GM12878 (cell line): Measurements from ENCODE around the gene ABCC3. TPM values are rescaled to one million over a fixed set of nuclear protein-coding genes. Genes with fewer than 3 reads are reported as not detected.

Source experiments
- ATAC-seq: fragments of 200-7000 bp; cut with Tn5 transposase; 3 replicates; pipeline ENCODE4 v1.9.1; 2020; ENCODE audit warnings: mild to moderate bottlenecking, moderate library complexity
- BruUV-seq: library from RNA; stranded (reverse); fragments of 400-500 nt; replicated peaks from 2 replicates; lab custom pipeline; 2021; lab: Mats Ljungman, UMichigan
- CTCF ChIA-PET: fragments of 300-600 bp; sonication (Branson Sonifier 250); formaldehyde crosslinking; extraction: SDS; loops from one replicate; lab custom pipeline; 2021; ENCODE audit warnings: inconsistent platforms; lab: Yijun Ruan, JAX
- POLR2A ChIA-PET: fragments of 350-600 bp; formaldehyde crosslinking; extraction: SDS; loops from one replicate; lab custom pipeline; 2021; ENCODE audit warnings: inconsistent platforms; lab: Charles Lee
- RAD21 ChIA-PET: fragments of 300-600 bp; sonication (Branson Sonifier 250); formaldehyde crosslinking; loops from one replicate; lab custom pipeline; 2023; ENCODE audit warnings: antibody characterized with exemption; ENCODE audit not compliant: unreplicated experiment; lab: Charles Lee
- SMC1A ChIA-PET: fragments of 300-600 bp; sonication (Branson Sonifier 250); formaldehyde crosslinking; loops from one replicate; lab custom pipeline; 2023; ENCODE audit not compliant: unreplicated experiment, uncharacterized antibody; lab: Charles Lee
- DNase-seq: peaks from one replicate; pipeline ENCODE4 v3.0.0-alpha.2; 2011; ENCODE audit warnings: low read depth, low spot score
- FAIRE-seq: peaks from 3 replicates; lab custom pipeline; 2011; peaks lifted over from hg19 to GRCh38; lab: Jason Lieb, UNC
- H2AFZ ChIP-seq: 2 replicates; pipeline ENCODE4 v1.6.0; 2011; ENCODE audit warnings: low read depth, low read length, control low read depth; ENCODE audit not compliant: control insufficient read depth
- H3K27ac ChIP-seq: 2 replicates; pipeline ENCODE4 v1.5.1; 2011; ENCODE audit warnings: control low read depth; ENCODE audit not compliant: control insufficient read depth, insufficient read depth
- H3K27me3 ChIP-seq, 2 experiments: replicated peaks in 1 of 2; 2 replicates each; pipeline versions ENCODE4 v1.6.0 to v1.6.1; 2011; ENCODE audit warnings: low read length in 1 of 2; ENCODE audit not compliant: control insufficient read depth in 2 of 2, insufficient read depth in 2 of 2
- H3K36me3 ChIP-seq, 2 experiments: 2 replicates each; pipeline ENCODE4 v1.5.1; 2011; ENCODE audit warnings: low read length in 1 of 2; ENCODE audit not compliant: control insufficient read depth in 2 of 2, insufficient read depth in 2 of 2
- H3K4me1 ChIP-seq: 2 replicates; pipeline ENCODE4 v1.6.1; 2011; ENCODE audit warnings: mild to moderate bottlenecking, low read length, moderate library complexity, mixed read lengths; ENCODE audit not compliant: control insufficient read depth, insufficient read depth
- H3K4me2 ChIP-seq: 2 replicates; pipeline ENCODE4 v1.6.0; 2011; ENCODE audit warnings: control low read depth; ENCODE audit not compliant: control insufficient read depth, insufficient read depth
- H3K4me3 ChIP-seq: fragments of 200-600 bp; sonication (generic); 2 replicates; pipeline ENCODE4 v1.5.1; 2016
- H3K79me2 ChIP-seq: 2 replicates; pipeline ENCODE4 v1.6.0; 2011; ENCODE audit warnings: low read length; ENCODE audit not compliant: control insufficient read depth, insufficient read depth
- H3K9ac ChIP-seq: 2 replicates; pipeline ENCODE4 v1.8.0; 2011; ENCODE audit warnings: low read length, control low read depth, mixed read lengths; ENCODE audit not compliant: control insufficient read depth, insufficient read depth
- H3K9me3 ChIP-seq: replicated peaks from 3 replicates; pipeline ENCODE4 v1.5.1; 2011; ENCODE audit warnings: mild to moderate bottlenecking, low read length; ENCODE audit not compliant: control insufficient read depth, insufficient read depth
- H4K20me1 ChIP-seq: 2 replicates; pipeline ENCODE4 v1.6.0; 2011; ENCODE audit not compliant: control insufficient read depth, insufficient read depth
- ATF7 ChIP-seq: fragments of 450-650 bp; IDR thresholded peaks from 2 replicates; pipeline ENCODE4 v1.6.1; 2016; ENCODE audit warnings: low read depth, mild to moderate bottlenecking
- BHLHE40 ChIP-seq, 2 experiments: fragments of 450-650 bp in 1 of 2; IDR thresholded peaks; 2 replicates each; pipeline ENCODE4 v1.6.1; 2011 to 2017; ENCODE audit warnings: low read depth in 2 of 2, borderline replicate concordance in 1 of 2, improper control_type of control experiment in 1 of 2, low read length in 1 of 2, mild to moderate bottlenecking in 1 of 2
- BMI1 ChIP-seq: fragments of 450-650 bp; IDR thresholded peaks from 2 replicates; pipeline ENCODE4 v1.6.1; 2016; ENCODE audit warnings: mild to moderate bottlenecking, moderate library complexity, borderline replicate concordance
- EED ChIP-seq: sonication (generic); IDR thresholded peaks from 2 replicates; pipeline ENCODE4 v1.6.1; 2016; ENCODE audit warnings: antibody characterized with exemption, low read depth
- MTA3 ChIP-seq: IDR thresholded peaks from 2 replicates; pipeline ENCODE4 v1.6.1; 2012; ENCODE audit warnings: low read length, inconsistent platforms, borderline replicate concordance
- PML ChIP-seq: IDR thresholded peaks from 2 replicates; pipeline ENCODE4 v1.6.1; 2012; ENCODE audit warnings: low read length, inconsistent platforms
- POU2F2 ChIP-seq: IDR thresholded peaks from 3 replicates; pipeline ENCODE4 v1.6.1; 2011; ENCODE audit warnings: low read depth, mild to moderate bottlenecking, low read length, borderline replicate concordance
- RAD51 ChIP-seq: fragments of 450-650 bp; IDR thresholded peaks from 2 replicates; pipeline ENCODE4 v1.6.1; 2016; ENCODE audit warnings: moderate library complexity, mild to moderate bottlenecking, inconsistent platforms
- SIN3A ChIP-seq: IDR thresholded peaks from 2 replicates; pipeline ENCODE4 v1.6.1; 2012; ENCODE audit warnings: low read depth, low read length, improper control_type of control experiment
- TARDBP ChIP-seq: IDR thresholded peaks from 2 replicates; pipeline ENCODE4 v1.6.1; 2016; ENCODE audit warnings: borderline replicate concordance
- YBX1 ChIP-seq: fragments of 450-650 bp; IDR thresholded peaks from 2 replicates; pipeline ENCODE4 v1.6.1; 2016; ENCODE audit warnings: antibody characterized with exemption
- WGBS: methylation state at CpG from one replicate; pipeline ENCODE4 v1.1.6; 2016; ENCODE audit warnings: low lambda C conversion rate; ENCODE audit not compliant: insufficient replicate concordance, insufficient coverage; ENCODE audit errors: missing lambda C conversion rate; 5-methylcytosine and 5-hydroxymethylcytosine counted together
- in situ Hi-C: fragments of 300-500 bp; cut with MboI; formaldehyde crosslinking; loops from 9 replicates; pipeline ENCODE4 v1.14.3; 2018; ENCODE audit warnings: mixed read lengths
- intact Hi-C: fragments of 100-400 bp; cut with micrococcal nuclease; formaldehyde crosslinking; loops from one replicate; pipeline ENCODE4 v1.14.2; 2022; ENCODE audit not compliant: unreplicated experiment
- polyA plus RNA-seq, 11 experiments: library from polyadenylated mRNA; depleted of rRNA in 4 of 11; unstranded in 6 of 11; stranded (reverse) in 5 of 11; fragments of >200 nt; fragmentation: Nextera tagmentation in 4 of 11; fragmentation: Illumina TruSeq in 1 of 11; extraction: Ambion mirVana in 4 of 11; extraction: Trizol in 1 of 11; gene quantifications; 1 replicate in 1 of 11; 2 replicates in 10 of 11; pipeline versions ENCODE4 v1.2.1 to v1.2.3, GENCODE V29; 2011 to 2016; ENCODE audit warnings: inconsistent platforms in 2 of 11, missing spikeins in 2 of 11, low read depth in 1 of 11
- total RNA-seq, 4 experiments: library from RNA; depleted of rRNA in 3 of 4; stranded (reverse); fragments of >200 nt in 3 of 4; fragmentation: Illumina TruSeq in 1 of 4; extraction: Trizol in 1 of 4; gene quantifications; 2 replicates each; pipeline versions ENCODE4 v1.2.1 to v1.2.3, GENCODE V29; 2013 to 2021
- TF ChIP-seq, protein P1 (sequence below): IDR thresholded peaks from 2 replicates; pipeline ENCODE4 v1.6.1; 2012; ENCODE audit warnings: low read length, inconsistent platforms
- TF ChIP-seq, protein P2 (sequence below): fragments of 450-650 bp; IDR thresholded peaks from 2 replicates; pipeline ENCODE4 v1.6.1; 2017; ENCODE audit warnings: low read depth, mild to moderate bottlenecking, moderate library complexity
- TF ChIP-seq, protein P3 (sequence below): IDR thresholded peaks from 2 replicates; pipeline ENCODE4 v1.6.1; 2011; ENCODE audit warnings: low read depth, low read length, improper control_type of control experiment, borderline replicate concordance
- TF ChIP-seq, protein P4 (sequence below): IDR thresholded peaks from 2 replicates; pipeline ENCODE4 v1.6.1; 2012; ENCODE audit warnings: improper control_type of control experiment, low read depth, low read length; ENCODE audit not compliant: insufficient replicate concordance

The ABCC3 gene
- total and polyA plus RNA-seq, 10 of the 15 experiments (the other 5 are each of a cell fraction or from before 2014, with no cell fraction given) = 0.21 to 2.3 (median 0.71) TPM; not detected in 6

DNA sequence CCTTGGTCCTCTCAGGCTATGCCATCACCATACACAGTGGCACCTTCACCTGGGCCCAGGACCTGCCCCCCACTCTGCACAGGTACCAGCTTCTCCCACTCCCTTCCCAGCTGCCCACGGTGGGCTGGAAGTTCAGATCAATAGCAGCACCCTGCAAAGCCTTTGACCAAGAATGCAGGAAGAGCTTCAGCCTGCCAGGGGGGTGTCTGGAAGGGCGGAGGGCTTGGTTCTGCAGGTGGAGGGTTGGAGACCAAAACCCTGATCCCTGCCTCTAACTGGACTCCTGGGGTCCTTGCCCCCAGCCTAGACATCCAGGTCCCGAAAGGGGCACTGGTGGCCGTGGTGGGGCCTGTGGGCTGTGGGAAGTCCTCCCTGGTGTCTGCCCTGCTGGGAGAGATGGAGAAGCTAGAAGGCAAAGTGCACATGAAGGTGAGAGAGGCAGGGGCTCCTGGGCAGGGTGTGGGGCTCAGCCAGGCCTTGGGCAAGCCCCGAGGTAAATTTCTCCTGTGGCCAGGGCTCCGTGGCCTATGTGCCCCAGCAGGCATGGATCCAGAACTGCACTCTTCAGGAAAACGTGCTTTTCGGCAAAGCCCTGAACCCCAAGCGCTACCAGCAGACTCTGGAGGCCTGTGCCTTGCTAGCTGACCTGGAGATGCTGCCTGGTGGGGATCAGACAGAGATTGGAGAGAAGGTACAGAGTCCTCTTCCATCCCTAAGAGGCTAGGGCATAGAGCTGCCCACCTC is 34.3 kb downstream of the ABCC3 start (continued):
- TF ChIP-seq RAD51 (no peak), POU2F2 (no peak), SIN3A (no peak), PML (no peak)
- TF ChIP-seq, protein P1, sequence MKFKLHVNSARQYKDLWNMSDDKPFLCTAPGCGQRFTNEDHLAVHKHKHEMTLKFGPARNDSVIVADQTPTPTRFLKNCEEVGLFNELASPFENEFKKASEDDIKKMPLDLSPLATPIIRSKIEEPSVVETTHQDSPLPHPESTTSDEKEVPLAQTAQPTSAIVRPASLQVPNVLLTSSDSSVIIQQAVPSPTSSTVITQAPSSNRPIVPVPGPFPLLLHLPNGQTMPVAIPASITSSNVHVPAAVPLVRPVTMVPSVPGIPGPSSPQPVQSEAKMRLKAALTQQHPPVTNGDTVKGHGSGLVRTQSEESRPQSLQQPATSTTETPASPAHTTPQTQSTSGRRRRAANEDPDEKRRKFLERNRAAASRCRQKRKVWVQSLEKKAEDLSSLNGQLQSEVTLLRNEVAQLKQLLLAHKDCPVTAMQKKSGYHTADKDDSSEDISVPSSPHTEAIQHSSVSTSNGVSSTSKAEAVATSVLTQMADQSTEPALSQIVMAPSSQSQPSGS = no peak
- TF ChIP-seq, protein P2, sequence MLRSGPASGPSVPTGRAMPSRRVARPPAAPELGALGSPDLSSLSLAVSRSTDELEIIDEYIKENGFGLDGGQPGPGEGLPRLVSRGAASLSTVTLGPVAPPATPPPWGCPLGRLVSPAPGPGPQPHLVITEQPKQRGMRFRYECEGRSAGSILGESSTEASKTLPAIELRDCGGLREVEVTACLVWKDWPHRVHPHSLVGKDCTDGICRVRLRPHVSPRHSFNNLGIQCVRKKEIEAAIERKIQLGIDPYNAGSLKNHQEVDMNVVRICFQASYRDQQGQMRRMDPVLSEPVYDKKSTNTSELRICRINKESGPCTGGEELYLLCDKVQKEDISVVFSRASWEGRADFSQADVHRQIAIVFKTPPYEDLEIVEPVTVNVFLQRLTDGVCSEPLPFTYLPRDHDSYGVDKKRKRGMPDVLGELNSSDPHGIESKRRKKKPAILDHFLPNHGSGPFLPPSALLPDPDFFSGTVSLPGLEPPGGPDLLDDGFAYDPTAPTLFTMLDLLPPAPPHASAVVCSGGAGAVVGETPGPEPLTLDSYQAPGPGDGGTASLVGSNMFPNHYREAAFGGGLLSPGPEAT = no peak
- TF ChIP-seq, protein P3, sequence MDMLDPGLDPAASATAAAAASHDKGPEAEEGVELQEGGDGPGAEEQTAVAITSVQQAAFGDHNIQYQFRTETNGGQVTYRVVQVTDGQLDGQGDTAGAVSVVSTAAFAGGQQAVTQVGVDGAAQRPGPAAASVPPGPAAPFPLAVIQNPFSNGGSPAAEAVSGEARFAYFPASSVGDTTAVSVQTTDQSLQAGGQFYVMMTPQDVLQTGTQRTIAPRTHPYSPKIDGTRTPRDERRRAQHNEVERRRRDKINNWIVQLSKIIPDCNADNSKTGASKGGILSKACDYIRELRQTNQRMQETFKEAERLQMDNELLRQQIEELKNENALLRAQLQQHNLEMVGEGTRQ = no peak

DNA sequence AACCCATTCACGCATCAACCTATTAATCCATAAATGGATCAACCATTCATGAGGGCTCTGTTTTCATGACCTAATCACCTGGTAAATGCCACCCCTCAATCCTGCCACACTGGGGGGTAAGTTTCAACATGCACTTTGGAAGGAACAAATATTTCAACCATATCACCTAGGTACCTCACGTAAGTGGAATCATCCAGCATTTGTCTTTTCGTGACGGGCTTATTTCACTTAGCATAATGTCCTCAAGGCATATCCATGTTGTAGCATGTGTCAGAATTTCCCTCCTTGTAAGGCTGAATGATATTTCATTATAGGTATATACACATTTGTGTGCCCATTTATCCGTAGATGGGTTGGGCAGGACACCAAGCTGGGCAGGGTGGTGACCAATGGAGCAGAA is 37.4 kb downstream of the ABCC3 start:
- Histone ChIP-seq H3K27ac (no peak overlapping the region), H3K9ac (no peak overlapping the region), H2AFZ (no peak overlapping the region), H3K79me2 (no peaks in the 10 kb centered on the region), H3K36me3 (no peaks in the 10 kb centered on the region), H3K9me3 (no peaks in the 10 kb centered on the region), H3K27me3 (no peaks in the 10 kb centered on the region), H3K4me2 (no peak overlapping the region), H3K4me1 (no peaks in the 10 kb centered on the region), H4K20me1 (no peaks in the 10 kb centered on the region), H3K4me3 (no peak overlapping the region)
- ChIA-PET RAD21 (no interaction called here), SMC1A (interaction anchor here (0.8 kb wide), 1 partner anchor 24 kb away, joined by 3 read pairs; no protein-coding TSS in a partner anchor), CTCF (no interaction called here), POLR2A (no interaction called here)
- no peak for FAIRE-seq
- no peak for DNase-seq
- intact Hi-C loops (no loop called here), in situ Hi-C loops (no loop called here)
- no TSS peak for BruUV-seq
- no peak for ATAC-seq
- WGBS = 60% methylated on average over 5 of the region's 5 CpGs
- TF ChIP-seq MTA3 (no peak), BHLHE40 (IDR thresholded peaks at IDR 0.05; ENCODE audit: borderline replicate concordance in 1 of 2, low read depth in 2 of 2, low read length in 1 of 2) (no peak), ATF7 (no peak), YBX1 (no peak), TARDBP (no peak), BMI1 (no peak), EED (no peak)
- TF ChIP-seq, protein P4, sequence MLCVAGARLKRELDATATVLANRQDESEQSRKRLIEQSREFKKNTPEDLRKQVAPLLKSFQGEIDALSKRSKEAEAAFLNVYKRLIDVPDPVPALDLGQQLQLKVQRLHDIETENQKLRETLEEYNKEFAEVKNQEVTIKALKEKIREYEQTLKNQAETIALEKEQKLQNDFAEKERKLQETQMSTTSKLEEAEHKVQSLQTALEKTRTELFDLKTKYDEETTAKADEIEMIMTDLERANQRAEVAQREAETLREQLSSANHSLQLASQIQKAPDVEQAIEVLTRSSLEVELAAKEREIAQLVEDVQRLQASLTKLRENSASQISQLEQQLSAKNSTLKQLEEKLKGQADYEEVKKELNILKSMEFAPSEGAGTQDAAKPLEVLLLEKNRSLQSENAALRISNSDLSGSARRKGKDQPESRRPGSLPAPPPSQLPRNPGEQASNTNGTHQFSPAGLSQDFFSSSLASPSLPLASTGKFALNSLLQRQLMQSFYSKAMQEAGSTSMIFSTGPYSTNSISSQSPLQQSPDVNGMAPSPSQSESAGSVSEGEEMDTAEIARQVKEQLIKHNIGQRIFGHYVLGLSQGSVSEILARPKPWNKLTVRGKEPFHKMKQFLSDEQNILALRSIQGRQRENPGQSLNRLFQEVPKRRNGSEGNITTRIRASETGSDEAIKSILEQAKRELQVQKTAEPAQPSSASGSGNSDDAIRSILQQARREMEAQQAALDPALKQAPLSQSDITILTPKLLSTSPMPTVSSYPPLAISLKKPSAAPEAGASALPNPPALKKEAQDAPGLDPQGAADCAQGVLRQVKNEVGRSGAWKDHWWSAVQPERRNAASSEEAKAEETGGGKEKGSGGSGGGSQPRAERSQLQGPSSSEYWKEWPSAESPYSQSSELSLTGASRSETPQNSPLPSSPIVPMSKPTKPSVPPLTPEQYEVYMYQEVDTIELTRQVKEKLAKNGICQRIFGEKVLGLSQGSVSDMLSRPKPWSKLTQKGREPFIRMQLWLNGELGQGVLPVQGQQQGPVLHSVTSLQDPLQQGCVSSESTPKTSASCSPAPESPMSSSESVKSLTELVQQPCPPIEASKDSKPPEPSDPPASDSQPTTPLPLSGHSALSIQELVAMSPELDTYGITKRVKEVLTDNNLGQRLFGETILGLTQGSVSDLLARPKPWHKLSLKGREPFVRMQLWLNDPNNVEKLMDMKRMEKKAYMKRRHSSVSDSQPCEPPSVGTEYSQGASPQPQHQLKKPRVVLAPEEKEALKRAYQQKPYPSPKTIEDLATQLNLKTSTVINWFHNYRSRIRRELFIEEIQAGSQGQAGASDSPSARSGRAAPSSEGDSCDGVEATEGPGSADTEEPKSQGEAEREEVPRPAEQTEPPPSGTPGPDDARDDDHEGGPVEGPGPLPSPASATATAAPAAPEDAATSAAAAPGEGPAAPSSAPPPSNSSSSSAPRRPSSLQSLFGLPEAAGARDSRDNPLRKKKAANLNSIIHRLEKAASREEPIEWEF = no peak
